ENCODE measurements around the gene CDK14.

The CDK14 gene

DNA sequence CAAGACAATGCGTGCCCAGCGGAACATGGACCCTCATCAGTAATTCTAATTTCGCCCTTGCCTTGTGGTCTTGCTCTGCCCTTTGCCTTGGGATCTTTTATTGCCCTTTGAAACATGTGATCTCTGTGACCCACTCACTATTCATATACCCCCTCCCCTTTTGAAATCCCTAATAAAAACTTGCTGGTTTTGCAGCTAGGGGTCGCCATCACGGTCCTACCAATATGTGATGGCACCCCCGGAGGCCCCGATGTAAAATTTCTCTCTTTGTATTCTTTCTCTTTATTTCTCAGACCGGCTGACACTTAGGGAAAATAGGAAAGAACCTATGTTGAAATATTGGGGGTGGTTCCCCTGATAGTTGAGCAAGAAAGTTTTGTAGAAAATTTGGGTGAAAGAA, 242.7 kb downstream of the CDK14 start:
- in situ Hi-C loops (cut with MboI; ENCODE audit: low pct_unique_long_range_greater_than_20kb, low sequenced_read_pairs, unreplicated experiment) = no loop called here
- no peak for DNase-seq (ENCODE audit: low spot score)
- TF ChIP-seq, protein P1, sequence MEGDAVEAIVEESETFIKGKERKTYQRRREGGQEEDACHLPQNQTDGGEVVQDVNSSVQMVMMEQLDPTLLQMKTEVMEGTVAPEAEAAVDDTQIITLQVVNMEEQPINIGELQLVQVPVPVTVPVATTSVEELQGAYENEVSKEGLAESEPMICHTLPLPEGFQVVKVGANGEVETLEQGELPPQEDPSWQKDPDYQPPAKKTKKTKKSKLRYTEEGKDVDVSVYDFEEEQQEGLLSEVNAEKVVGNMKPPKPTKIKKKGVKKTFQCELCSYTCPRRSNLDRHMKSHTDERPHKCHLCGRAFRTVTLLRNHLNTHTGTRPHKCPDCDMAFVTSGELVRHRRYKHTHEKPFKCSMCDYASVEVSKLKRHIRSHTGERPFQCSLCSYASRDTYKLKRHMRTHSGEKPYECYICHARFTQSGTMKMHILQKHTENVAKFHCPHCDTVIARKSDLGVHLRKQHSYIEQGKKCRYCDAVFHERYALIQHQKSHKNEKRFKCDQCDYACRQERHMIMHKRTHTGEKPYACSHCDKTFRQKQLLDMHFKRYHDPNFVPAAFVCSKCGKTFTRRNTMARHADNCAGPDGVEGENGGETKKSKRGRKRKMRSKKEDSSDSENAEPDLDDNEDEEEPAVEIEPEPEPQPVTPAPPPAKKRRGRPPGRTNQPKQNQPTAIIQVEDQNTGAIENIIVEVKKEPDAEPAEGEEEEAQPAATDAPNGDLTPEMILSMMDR (IDR thresholded peaks at IDR 0.05; ENCODE audit: extremely low read depth, insufficient read depth, missing control alignments) = no peak

- TF ChIP-seq, protein P1 (IDR thresholded peaks at IDR 0.05; ENCODE audit: extremely low read depth, insufficient read depth, missing control alignments) = no peak
- in situ Hi-C loops (cut with MboI; ENCODE audit: low pct_unique_long_range_greater_than_20kb, low sequenced_read_pairs, unreplicated experiment) = no loop called here
- no peak for DNase-seq (ENCODE audit: low spot score)
Observed at GRCh38 chr7:90839316-90839715, 243.2 kb downstream of the CDK14 start.

GRCh38 chr7:90839727-90840291, 243.7 kb downstream of the CDK14 start:
- no peak for DNase-seq (ENCODE audit: low spot score)
- TF ChIP-seq, protein P1 (IDR thresholded peaks at IDR 0.05; ENCODE audit: extremely low read depth, insufficient read depth, missing control alignments) = no peak
- in situ Hi-C loops (cut with MboI; ENCODE audit: low pct_unique_long_range_greater_than_20kb, low sequenced_read_pairs, unreplicated experiment) = no loop called here

DNA sequence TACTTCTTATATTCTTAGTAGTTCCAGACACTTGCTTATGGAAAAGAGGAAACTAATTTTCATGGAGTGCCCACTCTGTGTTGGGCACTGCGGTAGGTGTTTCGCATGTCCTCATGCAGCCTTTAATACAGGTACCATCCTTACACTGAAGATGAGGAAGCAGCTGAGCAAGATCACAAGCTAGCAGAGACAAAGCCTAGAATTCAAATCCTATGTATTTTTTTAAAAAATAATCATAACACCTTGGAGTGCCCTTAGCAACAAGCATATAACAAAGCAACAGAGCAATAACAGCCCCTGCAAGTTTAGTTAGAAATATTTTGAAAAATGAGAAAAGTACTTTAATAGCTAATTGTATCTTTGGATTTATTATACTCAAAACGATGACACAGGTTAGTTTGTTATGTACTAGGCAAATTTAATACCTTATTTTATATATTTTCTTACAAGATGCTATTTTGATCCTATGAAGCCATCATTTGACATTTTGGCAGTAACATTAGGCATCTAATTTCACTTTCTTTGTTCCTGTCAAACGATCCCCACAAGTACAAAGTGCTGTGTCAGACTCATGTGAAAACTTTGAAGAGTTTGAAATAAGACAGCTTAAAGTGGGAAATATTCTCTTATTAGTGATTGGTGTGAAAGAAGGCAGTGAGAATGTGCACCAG, 245.8 kb downstream of the CDK14 start:
- in situ Hi-C loops (cut with MboI; ENCODE audit: low pct_unique_long_range_greater_than_20kb, low sequenced_read_pairs, unreplicated experiment) = no loop called here
- no peak for DNase-seq (ENCODE audit: low spot score)
- TF ChIP-seq, protein P1 (IDR thresholded peaks at IDR 0.05; ENCODE audit: extremely low read depth, insufficient read depth, missing control alignments) = no peak

- in situ Hi-C loops (cut with MboI; ENCODE audit: low pct_unique_long_range_greater_than_20kb, low sequenced_read_pairs, unreplicated experiment) = no loop called here
- DNase-seq (ENCODE audit: low spot score) = no peak
- TF ChIP-seq, protein P1 (IDR thresholded peaks at IDR 0.05; ENCODE audit: extremely low read depth, insufficient read depth, missing control alignments) = no peak
Observed at GRCh38 chr7:90842430-90842788, 246.3 kb downstream of the CDK14 start.

DNA sequence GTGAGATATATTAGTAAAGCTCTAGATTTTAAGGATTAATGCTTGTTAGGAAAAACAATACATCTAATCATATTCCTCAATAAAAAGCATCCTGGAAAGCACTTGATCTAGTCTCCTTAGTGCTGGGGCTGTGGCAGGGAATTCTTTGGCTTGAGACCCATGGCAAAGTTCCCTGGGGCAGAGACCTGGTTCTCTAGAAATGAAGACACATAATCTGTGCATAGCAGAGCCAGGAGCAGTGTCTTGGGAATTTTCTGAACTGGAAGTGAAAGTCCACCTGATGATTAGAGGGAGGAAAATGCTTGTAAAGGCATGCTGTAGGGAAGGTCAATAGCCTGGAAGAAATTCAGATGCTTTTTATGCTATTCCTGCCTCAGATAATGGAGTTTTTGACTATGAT, 247.4 kb downstream of the CDK14 start:
- in situ Hi-C loops (cut with MboI; ENCODE audit: low pct_unique_long_range_greater_than_20kb, low sequenced_read_pairs, unreplicated experiment) = no loop called here
- DNase-seq (ENCODE audit: low spot score) = no peak
- TF ChIP-seq, protein P1 (IDR thresholded peaks at IDR 0.05; ENCODE audit: extremely low read depth, insufficient read depth, missing control alignments) = no peak
